Loucy (cell line): Measurements from ENCODE around the gene TBC1D22A.

Experiments
- H2AFZ ChIP-seq: fragments of 200-600 bp; sonication (generic); 2 replicates; pipeline ENCODE4 v1.6.0; 2016; ENCODE audit warnings: antibody characterized with exemption, mild to moderate bottlenecking, low read length, moderate library complexity
- H3F3A ChIP-seq: fragments of 200-600 bp; 2 replicates; pipeline ENCODE4 v1.6.0; 2016; ENCODE audit warnings: antibody characterized with exemption, low read depth, mild to moderate bottlenecking
- H3K27me3 ChIP-seq: fragments of 200-600 bp; sonication (generic); 2 replicates; pipeline ENCODE4 v1.6.1; 2014; ENCODE audit warnings: low read length, mild to moderate bottlenecking; ENCODE audit not compliant: insufficient read depth, poor library complexity, severe bottlenecking
- H3K36me3 ChIP-seq: fragments of 200-600 bp; sonication (generic); 2 replicates; pipeline ENCODE4 v1.6.1; 2016; ENCODE audit warnings: low read length; ENCODE audit not compliant: insufficient read depth
- H3K4me1 ChIP-seq: fragments of 200-600 bp; sonication (generic); 2 replicates; pipeline ENCODE4 v1.5.1; 2014; ENCODE audit warnings: low read length, mild to moderate bottlenecking; ENCODE audit not compliant: insufficient read depth, poor library complexity, severe bottlenecking
- H3K4me2 ChIP-seq: fragments of 200-600 bp; sonication (generic); 2 replicates; pipeline ENCODE4 v1.6.0; 2014; ENCODE audit warnings: antibody characterized with exemption, low read length, low read depth, mild to moderate bottlenecking; ENCODE audit not compliant: poor library complexity, severe bottlenecking
- H3K4me3 ChIP-seq: fragments of 200-600 bp; sonication (generic); 2 replicates; pipeline ENCODE4 v1.5.1; 2014; ENCODE audit warnings: low read length, mild to moderate bottlenecking, mixed read lengths; ENCODE audit not compliant: poor library complexity, severe bottlenecking
- H3K79me2 ChIP-seq: fragments of 200-600 bp; sonication (generic); 2 replicates; pipeline ENCODE4 v1.6.1; 2014; ENCODE audit warnings: low read length; ENCODE audit not compliant: insufficient read depth
- H3K9ac ChIP-seq: fragments of 200-600 bp; sonication (generic); 2 replicates; pipeline ENCODE4 v1.6.0; 2014; ENCODE audit warnings: mild to moderate bottlenecking, low read depth, low read length, moderate library complexity; ENCODE audit not compliant: poor library complexity, severe bottlenecking
- H3K9me2 ChIP-seq: fragments of 200-600 bp; sonication (generic); replicated peaks from 2 replicates; pipeline ENCODE4 v1.6.1; 2016; ENCODE audit warnings: low read depth, low read length, mixed read lengths
- H3K9me3 ChIP-seq: fragments of 200-600 bp; sonication (generic); 2 replicates; pipeline ENCODE4 v1.6.1; 2014; ENCODE audit warnings: mild to moderate bottlenecking, antibody characterized with exemption, low read length, low read depth; ENCODE audit not compliant: insufficient read depth
- H4K20me1 ChIP-seq: fragments of 200-600 bp; sonication (generic); 2 replicates; pipeline ENCODE4 v1.6.0; 2014; ENCODE audit warnings: antibody characterized with exemption, low read length, mild to moderate bottlenecking; ENCODE audit not compliant: insufficient read depth, poor library complexity, severe bottlenecking
- EZH2phosphoT487 ChIP-seq: fragments of 200-600 bp; IDR thresholded peaks from 2 replicates; pipeline ENCODE4 v1.6.1; 2018; ENCODE audit warnings: antibody characterized with exemption, mild to moderate bottlenecking, moderate library complexity, borderline replicate concordance
- TF ChIP-seq, protein P1 (sequence below): fragments of 200-600 bp; sonication (generic); conservative IDR thresholded peaks from 2 replicates; pipeline ENCODE4 v1.5.1; 2014; ENCODE audit warnings: mild to moderate bottlenecking, antibody characterized with exemption, low read length

TBC1D22A gene

DNA sequence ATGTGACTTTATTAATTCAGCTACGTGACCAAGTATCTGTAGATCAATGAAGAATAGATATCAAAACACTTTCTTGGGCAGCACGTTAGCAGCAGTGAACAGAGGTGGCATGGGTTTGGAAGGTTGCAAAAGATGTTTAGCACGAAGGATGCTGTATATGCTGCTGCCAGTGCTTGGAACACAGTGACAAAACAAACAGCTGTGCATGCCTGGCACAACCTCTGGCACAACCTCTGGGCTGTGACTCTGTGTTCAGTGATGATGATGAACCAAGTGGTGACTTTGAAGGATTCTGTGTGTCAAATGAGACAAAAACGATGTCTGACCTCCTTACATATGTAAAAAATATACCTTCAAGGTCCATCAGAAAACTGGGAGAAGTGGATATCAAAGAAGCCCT, 104.7 kb downstream of the TBC1D22A start:
- H3K79me2 ChIP-seq = no peaks in the 10 kb centered on the region; the same call in 1 of the 2 replicates
- peaks cover 17% of the 10 kb centered on the region; the same call in 1 of the 2 replicates for H3K36me3 ChIP-seq
- no peaks in the 10 kb centered on the region for H3K27me3 ChIP-seq
- H3K4me3 ChIP-seq = no peak overlapping the region
- no peaks in the 10 kb centered on the region for H3K4me1 ChIP-seq
- H3K4me2 ChIP-seq = no peak overlapping the region
- no peak for TF ChIP-seq EZH2phosphoT487
- TF ChIP-seq, protein P1, sequence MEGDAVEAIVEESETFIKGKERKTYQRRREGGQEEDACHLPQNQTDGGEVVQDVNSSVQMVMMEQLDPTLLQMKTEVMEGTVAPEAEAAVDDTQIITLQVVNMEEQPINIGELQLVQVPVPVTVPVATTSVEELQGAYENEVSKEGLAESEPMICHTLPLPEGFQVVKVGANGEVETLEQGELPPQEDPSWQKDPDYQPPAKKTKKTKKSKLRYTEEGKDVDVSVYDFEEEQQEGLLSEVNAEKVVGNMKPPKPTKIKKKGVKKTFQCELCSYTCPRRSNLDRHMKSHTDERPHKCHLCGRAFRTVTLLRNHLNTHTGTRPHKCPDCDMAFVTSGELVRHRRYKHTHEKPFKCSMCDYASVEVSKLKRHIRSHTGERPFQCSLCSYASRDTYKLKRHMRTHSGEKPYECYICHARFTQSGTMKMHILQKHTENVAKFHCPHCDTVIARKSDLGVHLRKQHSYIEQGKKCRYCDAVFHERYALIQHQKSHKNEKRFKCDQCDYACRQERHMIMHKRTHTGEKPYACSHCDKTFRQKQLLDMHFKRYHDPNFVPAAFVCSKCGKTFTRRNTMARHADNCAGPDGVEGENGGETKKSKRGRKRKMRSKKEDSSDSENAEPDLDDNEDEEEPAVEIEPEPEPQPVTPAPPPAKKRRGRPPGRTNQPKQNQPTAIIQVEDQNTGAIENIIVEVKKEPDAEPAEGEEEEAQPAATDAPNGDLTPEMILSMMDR = no peak
- H3K9me3 ChIP-seq = peaks cover 8% of the 10 kb centered on the region; the same call in 1 of the 2 replicates
- no peak overlapping the region for H2AFZ ChIP-seq
- H4K20me1 ChIP-seq = no peaks in the 10 kb centered on the region
- H3F3A ChIP-seq = no peaks in the 10 kb centered on the region
- H3K9me2 ChIP-seq = no peaks in the 10 kb centered on the region
- no peak overlapping the region for H3K9ac ChIP-seq

DNA sequence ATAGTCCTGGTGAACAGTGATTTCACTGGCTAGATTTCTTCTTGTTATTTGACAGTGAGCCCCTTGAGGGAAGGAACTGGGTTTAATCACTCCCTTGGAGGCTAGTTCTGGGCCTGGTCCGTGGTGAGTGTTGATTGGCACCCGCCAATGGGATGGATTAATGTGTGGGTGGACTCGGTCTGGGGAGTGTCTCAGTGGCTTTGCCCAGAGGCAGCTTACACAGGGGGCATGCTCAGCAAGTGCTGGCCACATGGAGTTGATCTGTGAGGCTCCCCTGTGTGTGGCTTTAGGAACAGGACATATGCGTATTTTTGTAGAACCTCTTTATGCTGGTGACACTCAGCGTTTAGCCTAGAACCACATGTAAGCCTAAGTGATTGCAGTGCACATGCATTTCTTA, 106.9 kb downstream of the TBC1D22A start:
- no peaks in the 10 kb centered on the region for H3K9me2 ChIP-seq
- H3K79me2 ChIP-seq = no peaks in the 10 kb centered on the region; the same call in 1 of the 2 replicates
- H3K4me3 ChIP-seq = no peak overlapping the region

DNA sequence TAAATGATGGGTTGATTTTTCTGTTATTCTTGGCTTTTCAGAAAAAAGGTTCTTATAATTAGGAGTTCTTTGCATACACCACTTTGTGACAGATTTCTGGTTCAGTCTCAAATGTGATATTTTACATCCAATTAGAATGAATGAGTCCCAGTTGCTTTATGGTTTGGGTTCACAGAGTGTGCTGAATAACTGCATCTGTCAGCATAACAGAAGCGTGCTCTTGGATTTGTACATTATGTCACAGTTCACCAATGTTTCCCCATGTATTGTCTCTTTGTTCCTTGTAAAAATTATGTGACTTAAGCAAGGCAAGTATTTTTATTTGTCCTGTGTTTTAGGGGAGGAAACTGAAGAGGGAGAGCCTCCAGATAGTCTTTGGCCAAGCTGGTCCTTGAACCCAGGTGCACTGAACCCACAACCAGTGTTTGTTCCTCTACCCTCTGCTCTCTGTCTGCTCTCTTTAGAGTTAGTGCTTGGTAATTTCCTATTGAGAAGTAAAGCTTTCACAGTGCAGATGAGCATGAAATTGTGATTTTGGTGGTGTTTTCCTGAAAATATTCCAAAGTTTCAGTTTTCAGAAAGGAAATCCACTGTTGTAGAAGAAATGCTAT, 107.5 kb downstream of the TBC1D22A start:
- no peaks in the 10 kb centered on the region; the same call in 1 of the 2 replicates for H3K79me2 ChIP-seq
- peaks cover 15% of the 10 kb centered on the region; the same call in 1 of the 2 replicates for H3K36me3 ChIP-seq
- peaks cover 8% of the 10 kb centered on the region; the same call in 1 of the 2 replicates for H3K9me3 ChIP-seq

More for the DNA sequence above, 106.9 kb downstream of the TBC1D22A start:
- no peaks in the 10 kb centered on the region for H3F3A ChIP-seq
- H3K9ac ChIP-seq = no peak overlapping the region
- peaks cover 17% of the 10 kb centered on the region; the same call in 1 of the 2 replicates for H3K36me3 ChIP-seq
- no peak overlapping the region for H2AFZ ChIP-seq
- no peaks in the 10 kb centered on the region for H4K20me1 ChIP-seq
- H3K4me1 ChIP-seq = no peaks in the 10 kb centered on the region
- no peak overlapping the region for H3K4me2 ChIP-seq
- H3K27me3 ChIP-seq = no peaks in the 10 kb centered on the region
- TF ChIP-seq, protein P1 = no peak
- no peak for TF ChIP-seq EZH2phosphoT487
- peaks cover 8% of the 10 kb centered on the region; the same call in 1 of the 2 replicates for H3K9me3 ChIP-seq

More for the DNA sequence above, 107.5 kb downstream of the TBC1D22A start:
- H3K9ac ChIP-seq = no peak overlapping the region
- H2AFZ ChIP-seq = no peak overlapping the region
- no peak overlapping the region for H3K4me2 ChIP-seq
- no peaks in the 10 kb centered on the region for H3K27me3 ChIP-seq
- H4K20me1 ChIP-seq = no peaks in the 10 kb centered on the region
- no peaks in the 10 kb centered on the region for H3K4me1 ChIP-seq
- no peak for TF ChIP-seq EZH2phosphoT487
- TF ChIP-seq, protein P1 = no peak
- no peak overlapping the region for H3K4me3 ChIP-seq
- H3K9me2 ChIP-seq = no peaks in the 10 kb centered on the region
- no peaks in the 10 kb centered on the region for H3F3A ChIP-seq
